ENCODE measurements around the gene CHMP4A. TPM values are rescaled to one million over a fixed set of nuclear protein-coding genes. Genes with fewer than 3 reads are reported as not detected.

CHMP4A gene
- polyA plus RNA-seq, 4 donors = 27.8 to 58.4 (median 52.0) TPM

DNA sequence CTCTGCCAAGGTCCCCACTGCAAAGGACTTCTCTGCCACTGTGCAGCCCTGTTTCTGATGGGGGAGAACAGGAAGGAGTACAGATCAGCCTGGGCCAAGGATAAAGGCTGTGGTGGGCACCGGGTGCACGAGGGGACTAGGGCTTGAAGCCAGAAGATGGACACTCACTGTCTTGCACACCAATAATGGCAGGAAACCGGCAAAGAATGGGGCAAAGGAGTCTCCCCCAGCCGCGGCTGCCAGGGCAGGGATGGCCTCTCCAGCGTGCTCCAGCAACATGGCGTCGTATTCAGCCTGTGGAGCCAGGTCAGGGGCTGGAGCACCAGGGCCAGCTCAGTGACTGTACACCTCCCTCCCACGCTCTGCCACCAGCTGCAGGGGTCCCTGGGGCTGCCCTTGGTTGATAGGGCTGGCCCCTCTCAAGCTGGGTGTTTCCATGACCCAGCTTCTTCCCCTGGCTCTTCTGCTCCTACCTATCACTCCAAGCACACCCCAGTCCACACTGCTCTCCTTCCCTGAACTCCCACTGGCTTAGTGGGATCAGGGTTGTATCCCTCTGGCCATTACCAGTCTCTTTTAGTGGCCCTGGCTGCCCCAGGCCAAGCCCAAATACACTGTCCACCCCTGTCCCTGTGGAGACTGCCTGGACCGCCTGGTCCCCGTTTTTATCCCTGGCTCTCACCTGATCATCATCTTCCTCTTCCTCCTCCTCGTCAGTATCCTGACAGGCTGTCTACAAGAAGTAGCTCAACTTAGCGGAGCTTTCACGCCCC, 31.0 kb downstream of the CHMP4A start:
- DNase-seq (ENCODE audit: low read depth in 4 of 4, low spot score in 3 of 4) = no peak

DNA sequence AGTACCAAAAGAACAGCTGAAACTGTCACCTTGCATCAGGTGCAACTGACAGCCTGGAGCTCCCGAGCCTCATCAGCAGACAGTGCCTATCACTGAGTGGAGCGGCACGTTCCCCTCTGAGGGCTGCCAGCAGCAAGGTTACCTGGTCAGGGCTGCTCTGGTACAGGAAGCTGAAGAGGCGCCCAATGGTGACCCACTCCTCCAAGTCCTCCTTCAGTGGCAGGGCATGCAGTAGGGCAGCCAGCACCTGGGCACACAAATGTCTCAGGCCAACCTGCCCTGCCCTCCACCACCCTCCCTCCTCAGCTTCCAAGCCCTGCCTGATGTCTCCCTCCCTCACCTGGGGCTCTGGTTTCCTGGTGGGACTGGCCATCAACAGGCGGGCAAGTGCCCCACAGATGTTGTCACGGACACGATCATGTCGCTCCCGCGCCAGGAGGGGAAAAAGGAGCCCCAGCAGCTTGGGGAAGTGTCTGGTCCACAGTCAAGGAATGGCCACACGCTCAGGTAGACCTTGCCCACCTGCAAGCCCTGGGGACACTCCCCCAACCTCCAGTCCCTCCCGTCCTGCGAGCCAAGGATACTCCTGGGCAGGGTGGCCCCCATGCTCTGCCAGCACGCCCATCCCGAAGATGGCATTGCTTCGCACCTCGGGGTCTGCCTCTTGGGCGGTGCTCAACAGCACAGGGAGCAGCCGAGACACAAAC, 31.8 kb downstream of the CHMP4A start:
- no peak for DNase-seq (ENCODE audit: low read depth in 4 of 4, low spot score in 3 of 4)

DNA sequence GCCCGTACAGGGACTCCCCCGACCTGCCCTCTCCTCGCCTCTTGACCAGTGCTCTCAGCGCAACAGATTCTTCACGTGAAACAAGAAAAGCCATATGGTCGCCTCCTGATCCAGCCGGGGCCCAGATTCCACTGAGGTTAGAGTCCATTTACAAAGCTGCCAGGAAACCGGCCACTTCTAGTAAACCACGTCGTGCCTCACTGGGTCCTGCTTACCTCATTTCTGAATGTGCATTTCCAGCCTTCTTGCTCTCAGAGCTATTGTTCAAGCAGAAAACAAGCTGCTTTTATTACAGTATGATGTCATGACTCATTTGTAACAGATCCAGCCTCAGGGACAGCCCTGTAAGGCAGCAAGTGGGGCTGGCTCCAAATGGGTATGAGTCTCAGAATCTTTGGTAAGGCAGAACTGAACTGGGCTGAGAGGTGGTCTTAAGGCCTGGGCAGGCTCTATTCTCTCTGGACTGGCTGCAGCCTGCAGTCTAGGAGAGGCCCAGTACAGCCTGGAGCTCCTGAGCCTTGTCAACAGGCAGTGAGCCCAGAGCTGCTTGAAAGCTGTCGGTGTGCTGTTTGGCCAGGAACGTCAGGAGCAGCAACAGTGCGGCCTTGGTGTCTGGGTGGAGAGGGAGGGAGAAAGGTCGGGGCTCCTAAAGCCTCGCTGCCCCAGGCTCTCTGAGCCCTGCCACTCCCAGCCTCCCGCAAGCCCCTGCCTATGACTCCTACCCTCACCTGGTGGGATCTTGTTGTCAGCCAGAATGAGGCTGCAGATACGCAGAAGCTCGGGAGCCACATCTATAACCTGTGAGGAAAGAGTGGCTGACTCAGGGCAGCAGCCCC, 33.1 kb downstream of the CHMP4A start:
- peak in 1 of 4 donors; percentile 53 for DNase-seq (ENCODE audit: low read depth in 4 of 4, low spot score in 3 of 4)

DNA sequence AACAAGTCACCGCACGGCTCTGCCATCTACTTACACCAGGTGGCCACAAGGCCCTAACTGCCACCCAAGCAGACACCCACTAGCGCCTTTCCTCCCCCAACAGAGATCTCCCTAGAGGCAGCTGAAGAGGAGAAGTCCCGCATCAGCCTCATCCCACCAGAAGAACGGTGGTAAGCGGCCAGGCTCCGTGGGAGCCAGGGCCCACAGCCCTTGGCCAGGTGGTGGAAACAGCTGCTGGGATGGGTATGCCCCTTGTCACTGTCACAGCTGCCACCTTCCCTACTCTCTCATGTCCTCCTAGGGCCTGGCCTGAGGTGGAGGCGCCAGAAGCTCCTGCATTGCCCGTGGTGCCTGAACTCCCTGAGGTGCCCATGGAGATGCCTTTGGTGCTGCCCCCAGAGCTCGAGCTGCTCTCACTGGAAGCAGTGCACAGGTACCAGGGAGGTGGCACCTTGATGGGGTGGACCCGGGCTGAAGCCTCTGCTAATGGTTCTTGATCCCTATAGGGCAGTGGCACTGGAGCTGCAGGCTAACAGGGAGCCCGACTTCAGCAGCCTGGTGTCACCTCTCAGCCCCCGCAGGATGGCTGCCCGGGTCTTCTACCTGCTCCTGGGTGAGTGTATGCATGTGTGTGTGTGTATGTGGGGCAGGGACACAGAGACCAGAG, 33.9 kb downstream of the CHMP4A start:
- DNase-seq (ENCODE audit: low read depth in 4 of 4, low spot score in 3 of 4) = no peak

DNA sequence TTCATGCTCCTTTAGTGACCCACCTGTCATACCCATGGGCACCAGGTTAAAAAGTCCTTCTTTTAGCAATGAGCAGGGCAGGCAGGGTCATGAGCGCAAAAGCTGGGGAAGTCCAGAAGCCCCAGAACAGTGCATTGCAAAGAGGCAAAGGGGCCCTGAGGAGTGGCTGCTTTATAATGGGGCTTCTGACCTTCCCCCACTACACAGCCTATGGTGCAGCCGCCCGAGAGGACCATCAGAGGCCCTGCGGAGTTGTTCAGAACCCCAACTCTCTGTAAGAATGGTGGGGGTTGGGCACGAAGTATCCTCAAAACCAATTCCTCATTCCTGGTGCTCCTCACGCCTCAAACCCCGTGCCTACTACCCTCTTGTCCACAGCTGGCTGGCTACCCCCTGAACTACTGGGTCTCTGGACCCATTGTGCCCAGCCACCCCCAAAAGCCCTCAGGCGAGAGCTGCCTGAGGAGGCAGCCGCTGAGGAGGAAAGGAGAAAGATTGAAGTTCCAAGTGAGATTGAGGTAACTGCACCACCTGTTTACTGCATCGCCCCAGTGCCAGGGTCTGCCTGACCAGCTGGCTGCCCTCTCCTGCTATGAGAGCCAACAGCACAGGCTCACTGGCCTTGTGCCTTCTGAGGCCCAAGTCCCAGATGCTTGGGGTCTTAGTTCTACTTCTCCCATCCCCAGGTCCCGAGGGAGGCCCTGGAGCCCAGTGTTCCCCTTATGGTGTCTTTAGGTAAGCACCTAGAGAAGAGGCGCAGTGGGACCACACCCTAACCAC, 34.7 kb downstream of the CHMP4A start:
- DNase-seq (ENCODE audit: low read depth in 4 of 4, low spot score in 3 of 4) = no peak

DNA sequence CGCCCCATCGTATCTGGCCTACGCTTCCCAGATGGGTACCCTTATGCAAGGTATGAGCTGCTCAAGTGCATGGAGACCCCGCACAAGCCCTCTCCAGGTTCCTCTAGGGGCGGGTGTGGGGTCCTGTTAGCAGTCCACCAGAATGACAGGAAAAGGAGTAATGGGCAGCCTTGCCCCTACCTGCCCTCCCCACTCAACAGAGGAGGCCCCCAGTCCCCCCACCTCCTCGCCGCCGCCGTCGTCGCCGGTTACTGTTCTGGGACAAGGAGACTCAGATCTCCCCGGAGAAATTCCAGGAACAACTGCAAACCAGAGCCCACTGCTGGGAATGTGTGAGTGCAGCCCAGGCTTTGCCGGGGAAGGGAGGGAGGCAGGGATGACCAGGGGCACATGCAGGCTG, 35.4 kb downstream of the CHMP4A start:
- DNase-seq (ENCODE audit: low read depth in 4 of 4, low spot score in 3 of 4) = no peak

DNA sequence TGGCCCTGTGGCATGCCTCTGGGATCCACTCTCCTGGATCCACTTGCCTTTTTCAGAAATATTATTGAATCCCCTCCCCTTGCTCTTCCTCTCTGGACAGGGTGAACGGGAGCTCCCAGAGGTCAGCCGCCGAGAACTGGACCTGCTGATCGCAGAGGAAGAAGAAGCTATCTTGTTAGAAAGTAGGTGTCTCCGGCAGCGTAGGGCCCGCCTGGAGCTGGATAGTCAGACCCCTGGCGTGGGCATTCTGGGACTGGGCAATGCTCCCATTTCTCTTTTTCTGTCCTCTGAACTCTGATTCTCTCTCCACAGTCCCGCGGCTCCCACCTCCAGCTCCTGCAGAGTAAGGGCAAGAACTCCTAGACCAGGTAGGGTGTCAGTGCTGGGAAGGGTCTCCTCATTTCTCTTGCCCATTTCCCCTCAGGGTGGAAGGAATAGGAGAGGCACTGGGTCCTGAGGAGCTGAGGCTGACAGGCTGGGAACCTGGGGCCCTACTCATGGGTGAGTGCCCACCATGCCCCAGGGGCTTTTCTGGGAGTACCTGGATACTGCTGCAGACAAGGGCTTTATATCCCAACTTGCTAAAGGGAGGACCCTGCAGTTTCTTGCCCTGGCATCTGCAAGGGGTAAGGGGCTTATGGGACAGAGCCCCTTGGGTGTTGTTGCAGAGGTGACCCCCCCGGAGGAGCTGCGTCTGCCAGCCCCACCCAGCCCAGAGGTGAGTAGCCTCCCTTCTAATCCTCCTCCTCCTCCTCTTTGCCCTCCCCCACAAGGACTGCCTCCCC, 36.1 kb downstream of the CHMP4A start:
- no peak for DNase-seq (ENCODE audit: low read depth in 4 of 4, low spot score in 3 of 4)

DNA sequence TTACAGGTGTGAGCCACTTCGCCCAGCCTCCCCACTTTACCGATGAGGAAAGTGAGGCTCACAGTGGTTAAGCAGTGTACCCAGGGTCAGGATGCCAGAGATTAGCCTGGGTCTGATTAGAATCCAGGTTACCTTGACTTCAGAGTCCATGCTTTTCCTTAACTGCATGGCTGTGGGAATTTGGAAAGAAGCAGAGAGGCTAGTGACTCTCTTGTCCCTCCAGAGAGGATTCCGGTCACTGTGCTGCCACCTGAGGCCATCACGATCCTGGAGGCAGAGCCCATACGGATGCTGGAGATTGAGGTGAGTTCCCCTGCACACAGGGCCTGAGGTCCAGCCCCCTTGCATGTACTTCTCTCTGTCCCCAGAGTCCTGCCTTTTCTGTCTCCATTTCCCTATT, 36.7 kb downstream of the CHMP4A start:
- DNase-seq (ENCODE audit: low read depth in 4 of 4, low spot score in 3 of 4) = no peak

DNA sequence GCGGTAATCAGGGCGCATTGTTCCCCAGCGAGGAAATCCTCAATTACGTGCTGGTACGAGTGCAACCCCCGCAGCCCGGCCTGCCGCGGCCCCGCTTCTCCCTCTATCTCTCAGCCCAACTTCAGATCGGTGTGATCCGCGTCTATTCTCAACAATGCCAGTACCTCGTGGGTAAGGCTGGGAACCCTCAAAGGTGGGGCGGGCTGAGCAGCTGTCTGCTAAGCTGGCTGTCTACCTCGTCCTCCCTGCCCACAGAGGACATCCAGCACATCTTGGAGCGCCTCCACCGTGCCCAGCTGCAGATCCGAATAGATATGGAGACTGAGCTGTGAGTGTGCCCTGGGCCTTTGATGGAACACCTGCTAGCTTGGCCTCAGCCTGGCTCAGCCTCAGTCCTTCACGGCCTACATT, 40.4 kb downstream of the CHMP4A start:
- DNase-seq (ENCODE audit: low read depth in 4 of 4, low spot score in 3 of 4) = no peak

DNA sequence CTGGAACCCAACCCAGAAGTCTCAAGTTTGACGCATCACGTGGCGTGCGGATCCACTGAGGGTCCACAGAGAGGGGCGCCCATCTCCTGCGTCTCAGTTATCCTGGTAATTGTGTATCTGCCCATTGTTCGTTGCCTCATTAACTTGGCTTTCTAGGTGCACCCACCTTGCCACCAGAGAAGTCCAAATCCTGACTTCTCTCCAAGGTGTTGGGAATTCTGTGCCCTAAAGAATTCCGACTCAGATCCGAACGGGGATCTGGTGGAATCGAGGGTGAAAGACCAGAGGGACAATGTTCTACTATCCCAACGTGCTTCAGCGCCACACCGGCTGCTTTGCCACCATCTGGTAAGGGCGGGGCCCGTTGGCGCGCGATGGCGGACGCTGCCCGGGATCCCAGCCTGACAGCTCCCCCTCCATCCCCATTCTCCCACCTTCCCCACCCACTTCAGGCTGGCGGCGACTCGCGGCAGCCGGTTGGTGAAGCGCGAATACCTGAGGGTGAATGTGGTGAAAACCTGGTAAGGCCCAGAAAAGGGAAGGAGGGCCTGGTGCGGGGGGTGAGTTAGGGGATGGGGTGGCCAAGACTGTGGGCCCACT, 40.9 kb downstream of the CHMP4A start:
- no peak for DNase-seq (ENCODE audit: low read depth in 4 of 4, low spot score in 3 of 4)

DNA sequence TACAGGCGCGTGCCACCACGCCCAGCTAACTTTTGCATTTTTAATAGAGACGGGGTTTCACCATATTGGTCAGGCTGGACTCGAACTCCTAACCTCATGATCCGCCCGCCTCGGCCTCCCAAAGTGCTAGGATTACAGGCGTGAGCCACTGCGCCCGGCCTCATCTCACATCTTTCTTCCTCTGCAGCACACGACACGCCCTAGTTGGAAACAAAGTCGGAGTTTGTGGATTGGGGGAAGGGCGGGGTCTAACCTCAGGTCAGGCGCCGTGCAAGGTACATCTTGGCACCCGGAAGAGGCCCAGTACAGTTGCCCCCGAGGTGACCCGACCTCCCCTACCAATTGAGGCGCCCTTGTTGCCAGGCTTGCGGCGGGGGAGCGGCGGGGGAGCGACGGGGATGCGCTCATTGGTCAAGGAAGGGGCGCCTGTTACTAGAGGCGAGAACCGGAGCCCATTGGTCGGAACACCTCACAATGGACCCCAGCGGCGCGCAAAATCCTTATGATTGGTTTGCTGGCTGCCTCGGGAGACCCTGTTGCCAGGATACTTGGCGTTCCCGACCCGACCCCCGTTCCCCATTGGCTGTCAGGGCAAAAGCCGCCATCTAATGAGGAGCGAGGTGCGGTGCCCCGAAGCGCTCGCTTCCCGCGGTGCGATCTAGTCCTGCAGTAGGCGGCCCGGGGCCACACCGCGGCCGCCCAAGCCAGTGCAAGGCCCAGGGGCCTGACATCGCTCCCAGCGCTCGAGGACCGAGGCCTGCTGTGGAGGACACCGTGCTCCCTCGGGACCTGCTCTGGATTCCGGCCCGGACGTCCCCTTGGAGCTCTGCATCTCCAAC, 41.6 kb downstream of the CHMP4A start, which contains the start of gene REC8:
TSS of gene REC8 (plus strand) at position 659 of the 839 bp plus-strand sequence. CDS start 473 bp downstream, outside the sequence.
- DNase-seq (ENCODE audit: low read depth in 4 of 4, low spot score in 3 of 4) = peak; percentile 76 to 93 (median 82)

DNA sequence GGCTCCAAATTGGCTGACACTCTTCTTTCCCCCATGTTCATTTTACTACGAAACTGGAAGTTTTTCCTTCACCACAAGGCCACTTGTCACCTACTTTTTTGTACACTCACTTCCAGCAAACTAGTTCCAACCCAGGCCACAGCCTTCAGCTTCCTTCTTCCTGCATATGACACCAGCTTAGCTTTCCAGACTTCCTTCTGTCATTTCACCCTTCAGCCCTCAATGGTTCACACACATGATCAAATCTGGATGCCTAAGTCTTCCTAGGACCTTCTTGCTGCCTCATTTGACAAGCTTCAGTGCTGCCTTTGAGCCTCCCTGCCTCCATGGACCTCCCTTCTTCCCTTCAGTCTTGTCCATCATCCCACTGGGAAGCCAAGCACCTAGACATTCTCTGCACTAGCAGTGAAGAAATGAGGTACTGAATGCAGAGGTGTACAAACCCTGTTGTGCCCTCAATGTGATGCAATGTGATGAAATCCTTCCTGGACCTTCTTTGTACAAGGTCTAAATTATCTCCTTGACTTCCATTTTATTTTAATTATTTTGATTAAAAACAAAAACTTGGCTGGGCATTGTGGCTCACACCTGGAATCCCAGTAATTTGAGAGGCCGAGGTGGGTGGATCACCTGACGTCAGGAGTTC, 45.7 kb downstream of the CHMP4A start:
- no peak for DNase-seq (ENCODE audit: low read depth in 4 of 4, low spot score in 3 of 4)

DNA sequence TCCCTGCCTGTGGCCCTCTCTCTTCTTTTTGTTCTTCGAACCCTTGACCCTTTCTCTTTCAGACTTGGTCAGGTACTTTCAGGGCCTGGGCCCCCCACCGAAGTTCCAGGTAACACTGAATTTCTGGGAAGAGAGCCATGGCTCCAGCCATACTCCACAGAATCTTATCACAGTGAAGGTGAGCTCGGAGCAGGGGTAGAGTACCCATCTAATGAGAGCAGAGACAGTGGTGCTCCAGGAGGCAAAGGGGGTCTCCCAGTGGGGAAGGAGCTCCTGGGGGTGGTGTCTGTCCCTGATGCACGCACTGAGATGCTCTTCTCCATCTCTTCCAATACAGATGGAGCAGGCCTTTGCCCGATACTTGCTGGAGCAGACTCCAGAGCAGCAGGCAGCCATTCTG, 47.5 kb downstream of the CHMP4A start:
- no peak for DNase-seq (ENCODE audit: low read depth in 4 of 4, low spot score in 3 of 4)

DNA sequence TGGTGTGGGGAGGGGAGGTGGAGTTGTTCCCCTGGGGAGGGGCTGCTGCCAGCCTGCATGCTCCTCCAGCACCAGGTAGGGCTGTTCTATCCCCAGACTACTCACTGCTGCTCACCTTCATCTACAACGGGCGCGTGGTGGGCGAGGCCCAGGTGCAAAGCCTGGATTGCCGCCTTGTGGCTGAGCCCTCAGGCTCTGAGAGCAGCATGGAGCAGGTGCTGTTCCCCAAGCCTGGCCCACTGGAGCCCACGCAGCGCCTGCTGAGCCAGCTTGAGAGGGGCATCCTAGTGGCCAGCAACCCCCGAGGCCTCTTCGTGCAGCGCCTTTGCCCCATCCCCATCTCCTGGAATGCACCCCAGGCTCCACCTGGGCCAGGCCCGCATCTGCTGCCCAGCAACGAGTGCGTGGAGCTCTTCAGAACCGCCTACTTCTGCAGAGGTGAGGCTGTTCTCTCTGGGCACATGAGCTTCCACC, 48.7 kb downstream of the CHMP4A start:
- DNase-seq (ENCODE audit: low read depth in 4 of 4, low spot score in 3 of 4) = no peak

DNA sequence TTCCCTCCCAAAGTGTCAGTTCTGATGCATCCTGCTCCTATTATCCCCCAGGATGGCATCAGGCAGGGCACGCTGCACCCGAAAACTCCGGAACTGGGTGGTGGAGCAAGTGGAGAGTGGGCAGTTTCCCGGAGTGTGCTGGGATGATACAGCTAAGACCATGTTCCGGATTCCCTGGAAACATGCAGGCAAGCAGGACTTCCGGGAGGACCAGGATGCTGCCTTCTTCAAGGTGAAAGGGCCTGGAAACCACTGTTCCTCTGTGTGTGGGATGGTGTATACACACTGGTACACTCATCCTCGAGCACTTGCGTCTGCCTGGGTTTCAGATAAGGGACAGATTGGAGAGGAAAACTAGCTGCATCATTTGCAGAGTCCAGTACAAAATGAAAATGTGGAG, 51.2 kb downstream of the CHMP4A start:
- DNase-seq (ENCODE audit: low read depth in 4 of 4, low spot score in 3 of 4) = no peak

DNA sequence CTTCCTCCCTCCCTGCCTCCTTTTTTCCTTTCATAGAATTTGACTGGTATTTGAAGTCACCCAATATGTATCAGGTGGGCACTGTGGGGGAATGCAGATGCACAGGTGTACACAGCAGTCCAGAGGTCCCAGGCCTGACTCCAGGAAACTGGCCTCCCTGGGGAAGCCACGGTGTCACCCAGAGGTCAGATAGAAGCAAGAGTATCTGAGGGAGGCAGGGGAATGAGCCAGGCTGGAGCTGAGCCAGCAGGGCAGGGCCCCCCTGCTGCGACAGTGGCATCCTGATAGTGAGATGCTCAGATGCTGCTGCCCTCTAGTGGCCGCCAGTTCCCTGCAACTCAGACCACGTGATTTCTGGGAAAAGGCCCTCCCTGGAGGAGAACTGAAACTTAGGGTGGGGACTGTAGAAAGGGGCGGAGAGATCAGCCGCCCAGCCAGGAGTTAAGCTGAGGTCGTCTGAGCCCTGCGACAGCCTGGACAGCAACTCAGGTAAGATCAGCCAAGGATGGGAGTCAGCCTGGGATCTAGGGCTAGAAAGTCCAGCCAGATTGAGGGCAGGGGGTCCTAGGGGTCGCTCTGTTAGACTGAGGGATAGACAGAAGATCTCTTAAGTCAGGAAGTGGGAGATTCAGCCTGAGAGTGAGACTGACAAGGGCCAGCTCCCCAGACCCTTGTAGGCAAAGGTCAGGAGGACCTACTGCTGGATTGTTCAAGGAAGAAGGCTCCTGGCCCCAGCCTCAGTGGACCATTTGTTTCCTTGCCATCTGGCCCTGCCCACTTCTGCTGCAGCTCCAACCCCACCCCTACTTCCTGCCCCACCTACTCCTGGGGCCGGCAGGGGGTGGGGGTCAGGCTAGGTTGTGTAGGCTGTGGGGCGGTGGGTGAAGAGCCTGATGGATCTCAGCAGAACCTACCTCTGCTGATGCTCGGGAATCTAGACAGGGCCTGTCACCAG, 52.2 kb downstream of the CHMP4A start, which contains the start of gene IRF9:
TSS of gene IRF9 (plus strand) at position 416 of the 955 bp plus-strand sequence. CDS start 880 bp downstream, outside the sequence.
- peak; percentile 89 to 95 (median 92) for DNase-seq (ENCODE audit: low read depth in 4 of 4, low spot score in 3 of 4)

Measured in left renal pelvis (tissue), 4 donors.